HCT116 (cell line): ENCODE results near the gene ATP8A2. TPM values are rescaled to one million over a fixed set of nuclear protein-coding genes. Genes with fewer than 3 reads are reported as not detected.
"Not testable (repeated sequence)": the region's sequence is repeated elsewhere in the genome, so short reads cannot be mapped to it uniquely, and the experiment has no call there.

ENCODE experiments used
- ATAC-seq: fragments of 200-7000 bp; cut with Tn5 transposase; 2 replicates; pipeline ENCODE4 v1.9.1; 2020; ENCODE audit warnings: mild to moderate bottlenecking, moderate library complexity
- BruUV-seq: library from RNA; stranded (reverse); fragments of 400-500 nt; replicated peaks from 2 replicates; lab custom pipeline; 2021; lab: Mats Ljungman, UMichigan
- CTCF ChIA-PET: fragments of 300-600 bp; sonication (Branson Sonifier 250); formaldehyde crosslinking; loops from one replicate; lab custom pipeline; 2021; ENCODE audit warnings: antibody characterized with exemption; lab: Charles Lee
- POLR2A ChIA-PET: fragments of 300-600, 350-600 bp; sonication (Branson Sonifier 250); formaldehyde crosslinking; loops from one replicate; lab custom pipeline; 2021; ENCODE audit warnings: antibody characterized with exemption; lab: Charles Lee
- RAD21 ChIA-PET, 2 experiments: fragments of 300-600 bp; sonication (Branson Sonifier 250); formaldehyde crosslinking; loops; one replicate each; lab custom pipeline; 2023; ENCODE audit warnings: low total read pairs in 2 of 2; ENCODE audit not compliant: uncharacterized antibody in 2 of 2, unreplicated experiment in 2 of 2, low non-redundant PET in 1 of 2; lab: Charles Lee
- DNase-seq: peaks from one replicate; pipeline ENCODE4 v3.0.0-alpha.2; 2010; ENCODE audit warnings: low read depth, low spot score
- H2AFZ ChIP-seq: fragments of 200-600 bp; shearing (Covaris generic), sonication (generic); 2 replicates; pipeline ENCODE4 v1.6.1; 2017; ENCODE audit warnings: low read depth, mixed run types, mixed read lengths, antibody characterized with exemption, low read length; ENCODE audit not compliant: poor library complexity, severe bottlenecking
- H3K27ac ChIP-seq: 2 replicates; pipeline ENCODE4 v1.5.1; 2012; ENCODE audit warnings: low read depth, low read length
- H3K27me3 ChIP-seq: fragments of 200-600 bp; sonication (generic); 2 replicates; pipeline ENCODE4 v1.6.1; 2016; ENCODE audit warnings: mixed run types, low read length, mixed read lengths; ENCODE audit not compliant: insufficient read depth
- H3K36me3 ChIP-seq, 2 experiments: fragments of 200-500 bp in 1 of 2; fragments of 200-600 bp in 1 of 2; sonication (Bioruptor generic) in 1 of 2; sonication (generic) in 1 of 2; 2 replicates each; pipeline versions ENCODE4 v1.5.1 to v1.6.1; 2014 to 2016; ENCODE audit warnings: low read length in 2 of 2, inconsistent platforms in 1 of 2, mixed read lengths in 1 of 2, mixed run types in 1 of 2; ENCODE audit not compliant: insufficient read depth in 2 of 2, control insufficient read depth in 1 of 2
- H3K4me1 ChIP-seq, 2 experiments: fragments of 200-600 bp in 1 of 2; sonication (generic) in 1 of 2; 2 replicates each; pipeline versions ENCODE4 v1.5.1 to v1.6.1; 2012 to 2017; ENCODE audit warnings: low read length in 2 of 2, inconsistent platforms in 1 of 2, mild to moderate bottlenecking in 1 of 2, mixed read lengths in 1 of 2, mixed run types in 1 of 2, moderate library complexity in 1 of 2; ENCODE audit not compliant: insufficient read depth in 2 of 2, control insufficient read depth in 1 of 2
- H3K4me2 ChIP-seq: fragments of 200-600 bp; sonication (generic); 2 replicates; pipeline ENCODE4 v1.6.1; 2017; ENCODE audit warnings: mixed run types, low read length, mixed read lengths
- H3K4me3 ChIP-seq, 2 experiments: fragments of 200-600 bp in 1 of 2; sonication (generic) in 1 of 2; replicated peaks in 1 of 2; 2 replicates each; pipeline ENCODE4 v1.5.1; 2011 to 2016; ENCODE audit warnings: low read length in 2 of 2, control low read depth in 1 of 2, low read depth in 1 of 2, mild to moderate bottlenecking in 1 of 2, mixed read lengths in 1 of 2, mixed run types in 1 of 2
- H3K79me2 ChIP-seq: fragments of 200-600 bp; sonication (generic); 2 replicates; pipeline ENCODE4 v1.6.1; 2017; ENCODE audit warnings: mild to moderate bottlenecking, mixed run types, low read length, moderate library complexity, mixed read lengths; ENCODE audit not compliant: insufficient read depth
- H3K9ac ChIP-seq: fragments of 200-600 bp; sonication (generic); 2 replicates; pipeline ENCODE4 v1.6.1; 2016; ENCODE audit warnings: low read length, mixed read lengths
- H3K9me2 ChIP-seq: fragments of 200-600 bp; sonication (generic), shearing (Covaris generic); 2 replicates; pipeline ENCODE4 v1.6.1; 2017; ENCODE audit warnings: mixed run types, mild to moderate bottlenecking, moderate library complexity; ENCODE audit not compliant: insufficient read depth
- H3K9me3 ChIP-seq, 2 experiments: fragments of 200-500 bp in 1 of 2; fragments of 200-600 bp in 1 of 2; sonication (Bioruptor generic) in 1 of 2; sonication (generic) in 1 of 2; 2 replicates each; pipeline ENCODE4 v1.6.1; 2014 to 2017; ENCODE audit warnings: low read length in 2 of 2, mixed read lengths in 2 of 2, inconsistent platforms in 1 of 2, low read depth in 1 of 2, mild to moderate bottlenecking in 1 of 2, mixed run types in 1 of 2, moderate library complexity in 1 of 2; ENCODE audit not compliant: control insufficient read depth in 1 of 2, insufficient read depth in 1 of 2
- H4K20me1 ChIP-seq: fragments of 200-600 bp; sonication (generic), shearing (Covaris generic); 2 replicates; pipeline ENCODE4 v1.6.1; 2017; ENCODE audit warnings: mixed run types, mild to moderate bottlenecking, moderate library complexity; ENCODE audit not compliant: insufficient read depth
- intact Hi-C: fragments of 100-400 bp; cut with micrococcal nuclease; formaldehyde crosslinking; loops from 2 replicates; pipeline ENCODE4 v1.10.0; 2022
- total RNA-seq: library from RNA; stranded (reverse); gene quantifications from one replicate; pipeline ENCODE4 v1.2.1, GENCODE V29; 2021; ENCODE audit not compliant: unreplicated experiment
- TF ChIP-seq, protein P1 (sequence below), 3 experiments: fragments of 200-600 bp in 1 of 3; sonication (generic) in 1 of 3; IDR thresholded peaks in 2 of 3; conservative IDR thresholded peaks in 1 of 3; 2 replicates each; pipeline ENCODE4 v1.5.1; 2012 to 2017; ENCODE audit warnings: low read depth in 2 of 3, low read length in 2 of 3, antibody characterized with exemption in 1 of 3, borderline replicate concordance in 1 of 3, control low read depth in 1 of 3, mild to moderate bottlenecking in 1 of 3, mixed read lengths in 1 of 3, mixed run types in 1 of 3, moderate library complexity in 1 of 3; ENCODE audit not compliant: insufficient read depth in 1 of 3

Gene ATP8A2
- total RNA-seq, 1 experiment from 2014 or later, result not detected

- no peaks in the 10 kb centered on the region for H3K9me3 ChIP-seq
Observed at GRCh38 chr13:26071691-26072090, 699.9 kb downstream of the ATP8A2 start.

DNA sequence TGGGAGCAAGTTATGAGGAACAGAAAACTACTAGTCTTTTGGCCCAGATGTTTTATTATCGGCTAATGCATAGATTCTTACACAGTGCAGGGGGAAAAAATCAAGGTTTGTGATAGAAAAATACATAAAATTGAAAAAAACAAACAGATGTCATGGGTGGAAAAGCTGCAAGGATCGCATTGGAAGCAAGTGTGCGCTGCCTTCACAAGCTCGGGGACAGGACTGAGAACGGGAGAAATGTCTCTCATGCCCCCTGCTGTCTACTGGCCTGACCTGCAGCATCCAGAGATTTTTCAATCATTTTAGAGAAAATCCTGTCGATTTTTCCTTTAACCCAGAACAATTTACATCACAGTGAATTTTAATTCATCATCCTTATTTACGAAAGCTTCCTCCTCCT, 700.6 kb downstream of the ATP8A2 start:
- H3K4me2 ChIP-seq, POLR2A ChIA-PET, H3K36me3 ChIP-seq, H3K9me3 ChIP-seq, BruUV-seq, H3K27ac ChIP-seq, H3K9ac ChIP-seq, H4K20me1 ChIP-seq, H2AFZ ChIP-seq, H3K79me2 ChIP-seq, H3K4me1 ChIP-seq, RAD21 ChIA-PET, H3K4me3 ChIP-seq, H3K9me2 ChIP-seq, DNase-seq: not testable (repeated sequence)
- CTCF ChIA-PET, result interaction anchor here (0.8 kb wide), 1 partner anchor 498 kb away, joined by 10 read pairs; no protein-coding TSS in a partner anchor
- intact Hi-C loops, result loop anchor here (1.0 kb wide), 1 partner anchor 498 kb away; no protein-coding TSS in a partner anchor
- peak; percentile 87 for ATAC-seq
- H3K27me3 ChIP-seq, result peaks cover 21% of the 10 kb centered on the region

More at GRCh38 chr13:26071691-26072090, 699.9 kb downstream of the ATP8A2 start:
- H3K79me2 ChIP-seq, result no peaks in the 10 kb centered on the region
- H3K4me3 ChIP-seq, result no peak overlapping the region
- no peak for DNase-seq
- no peaks in the 10 kb centered on the region for H4K20me1 ChIP-seq
- TF ChIP-seq, protein P1, sequence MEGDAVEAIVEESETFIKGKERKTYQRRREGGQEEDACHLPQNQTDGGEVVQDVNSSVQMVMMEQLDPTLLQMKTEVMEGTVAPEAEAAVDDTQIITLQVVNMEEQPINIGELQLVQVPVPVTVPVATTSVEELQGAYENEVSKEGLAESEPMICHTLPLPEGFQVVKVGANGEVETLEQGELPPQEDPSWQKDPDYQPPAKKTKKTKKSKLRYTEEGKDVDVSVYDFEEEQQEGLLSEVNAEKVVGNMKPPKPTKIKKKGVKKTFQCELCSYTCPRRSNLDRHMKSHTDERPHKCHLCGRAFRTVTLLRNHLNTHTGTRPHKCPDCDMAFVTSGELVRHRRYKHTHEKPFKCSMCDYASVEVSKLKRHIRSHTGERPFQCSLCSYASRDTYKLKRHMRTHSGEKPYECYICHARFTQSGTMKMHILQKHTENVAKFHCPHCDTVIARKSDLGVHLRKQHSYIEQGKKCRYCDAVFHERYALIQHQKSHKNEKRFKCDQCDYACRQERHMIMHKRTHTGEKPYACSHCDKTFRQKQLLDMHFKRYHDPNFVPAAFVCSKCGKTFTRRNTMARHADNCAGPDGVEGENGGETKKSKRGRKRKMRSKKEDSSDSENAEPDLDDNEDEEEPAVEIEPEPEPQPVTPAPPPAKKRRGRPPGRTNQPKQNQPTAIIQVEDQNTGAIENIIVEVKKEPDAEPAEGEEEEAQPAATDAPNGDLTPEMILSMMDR (IDR thresholded peaks at IDR 0.05 in 2 of 3, conservative IDR thresholded peaks at IDR 0.05 in 1 of 3; ENCODE audit: borderline replicate concordance in 1 of 3, insufficient read depth in 1 of 3, low read depth in 2 of 3, low read length in 2 of 3), result no peak
- POLR2A ChIA-PET, result no interaction called here
- H3K36me3 ChIP-seq, result no peaks in the 10 kb centered on the region
- H2AFZ ChIP-seq, result no peak overlapping the region
- ATAC-seq, result no peak
- H3K9me2 ChIP-seq, result no peaks in the 10 kb centered on the region
- H3K27ac ChIP-seq, result no peak overlapping the region
- H3K27me3 ChIP-seq, result peaks cover 15% of the 10 kb centered on the region
- peaks cover 0 to 4% of the 10 kb centered on the region in 2 experiments; a peak in 1 of 4 replicates for H3K4me1 ChIP-seq
- RAD21 ChIA-PET, result no interaction called here
- H3K4me2 ChIP-seq, result no peak overlapping the region
- intact Hi-C loops, result loop anchor here (1.0 kb wide), 1 partner anchor 497 kb away; no protein-coding TSS in a partner anchor
- CTCF ChIA-PET, result no interaction called here
- no peak overlapping the region for H3K9ac ChIP-seq
- BruUV-seq, result no TSS peak
